Lower lobe of right lung (tissue), 2 donors: ENCODE data around the gene CABLES1. TPM values are rescaled to one million over a fixed set of nuclear protein-coding genes. Genes with fewer than 3 reads are reported as not detected.

ENCODE experiments used
- ATAC-seq, 2 donors: fragments of 200-7000 bp; cut with Tn5 transposase; one replicate each; pipeline ENCODE4 v1.9.1; 2020 to 2022; ENCODE audit warnings: mild to moderate bottlenecking in 2 of 2, moderate library complexity in 2 of 2
- DNase-seq: peaks from one replicate; pipeline ENCODE4 v3.0.0-alpha.2; 2020
- H3K27ac ChIP-seq: fragments of 200-600 bp; one replicate; pipeline ENCODE4 v1.8.0; 2022
- H3K27me3 ChIP-seq: fragments of 200-600 bp; one replicate; pipeline ENCODE4 v1.8.0; 2022; ENCODE audit warnings: low read depth
- H3K36me3 ChIP-seq: fragments of 200-600 bp; one replicate; pipeline ENCODE4 v1.8.0; 2022; ENCODE audit warnings: mild to moderate bottlenecking
- H3K4me1 ChIP-seq: fragments of 200-600 bp; one replicate; pipeline ENCODE4 v1.8.0; 2022
- H3K4me3 ChIP-seq: fragments of 200-600 bp; one replicate; pipeline ENCODE4 v1.8.0; 2022; ENCODE audit warnings: mild to moderate bottlenecking
- H3K9me3 ChIP-seq: fragments of 200-600 bp; one replicate; pipeline ENCODE4 v1.8.0; 2022
- CTCF ChIP-seq: fragments of 200-600 bp; IDR thresholded peaks from one replicate; pipeline ENCODE4 v1.8.0; 2022; ENCODE audit warnings: antibody characterized with exemption, mild to moderate bottlenecking
- intact Hi-C: fragments of 100-400 bp; cut with DNase I; formaldehyde crosslinking; loops from one replicate; pipeline ENCODE4 v1.11.0; 2022
- total RNA-seq: library from RNA; stranded (reverse); fragmentation: NEBNext Ultra II Directional; extraction: Animal tissue kit (Norgen Biotek cat#: 25700); gene quantifications from one replicate; pipeline ENCODE4 v1.2.1, GENCODE V29; 2021
- donor health status: DM: no; HTN: yes; CAD: no; lungs with severe emphysema.

The CABLES1 gene
- total RNA-seq, 1 donor from 2014 or later: 44.2 TPM

GRCh38 chr18:23146861-23147469 is 11.7 kb downstream of the CABLES1 start:
- no peak overlapping the region for H3K27ac ChIP-seq
- no peak overlapping the region for H3K4me3 ChIP-seq
- peaks cover 26% of the 10 kb centered on the region for H3K4me1 ChIP-seq
- DNase-seq: no peak
- TF ChIP-seq CTCF: no peak
- no peaks in the 10 kb centered on the region for H3K9me3 ChIP-seq
- H3K36me3 ChIP-seq: no peaks in the 10 kb centered on the region
- no peak for ATAC-seq
- intact Hi-C loops: no loop called here
- H3K27me3 ChIP-seq: no peaks in the 10 kb centered on the region

GRCh38 chr18:23148382-23148781 is 13.1 kb downstream of the CABLES1 start:
- intact Hi-C loops: no loop called here
- no peak for DNase-seq

GRCh38 chr18:23149570-23149969 is 14.3 kb downstream of the CABLES1 start:
- no peak for DNase-seq
- no peak overlapping the region for H3K27ac ChIP-seq
- no peaks in the 10 kb centered on the region for H3K27me3 ChIP-seq
- intact Hi-C loops: no loop called here
- H3K4me1 ChIP-seq: no peaks in the 10 kb centered on the region
- no peaks in the 10 kb centered on the region for H3K36me3 ChIP-seq
- no peak for TF ChIP-seq CTCF
- ATAC-seq: no peak
- no peaks in the 10 kb centered on the region for H3K9me3 ChIP-seq
- H3K4me3 ChIP-seq: no peak overlapping the region

More at GRCh38 chr18:23148382-23148781, 13.1 kb downstream of the CABLES1 start:
- no peaks in the 10 kb centered on the region for H3K36me3 ChIP-seq
- ATAC-seq: no peak
- no peaks in the 10 kb centered on the region for H3K9me3 ChIP-seq
- H3K4me1 ChIP-seq: peaks cover 12% of the 10 kb centered on the region
- H3K27ac ChIP-seq: no peak overlapping the region
- no peak overlapping the region for H3K4me3 ChIP-seq
- no peaks in the 10 kb centered on the region for H3K27me3 ChIP-seq
- no peak for TF ChIP-seq CTCF

- H3K9me3 ChIP-seq: no peaks in the 10 kb centered on the region
- no peaks in the 10 kb centered on the region for H3K36me3 ChIP-seq
- no peak for DNase-seq
- H3K27ac ChIP-seq: no peak overlapping the region
- no peak overlapping the region for H3K4me3 ChIP-seq
- ATAC-seq: no peak
- peaks cover 13% of the 10 kb centered on the region for H3K4me1 ChIP-seq
- H3K27me3 ChIP-seq: no peaks in the 10 kb centered on the region
- TF ChIP-seq CTCF: no peak
- intact Hi-C loops: no loop called here
Measured at GRCh38 chr18:23151414-23152099, 16.3 kb downstream of the CABLES1 start.

GRCh38 chr18:23154030-23154429 is 18.7 kb downstream of the CABLES1 start:
- no peaks in the 10 kb centered on the region for H3K36me3 ChIP-seq
- H3K9me3 ChIP-seq: no peaks in the 10 kb centered on the region
- intact Hi-C loops: no loop called here
- H3K4me3 ChIP-seq: no peak overlapping the region
- peaks cover 23% of the 10 kb centered on the region for H3K4me1 ChIP-seq
- ATAC-seq (no peak), DNase-seq (no peak)
- H3K27ac ChIP-seq: no peak overlapping the region
- TF ChIP-seq CTCF: no peak
- H3K27me3 ChIP-seq: no peaks in the 10 kb centered on the region
